GM12878 (cell line): ENCODE data around the gene HDAC3. TPM values are rescaled to one million over a fixed set of nuclear protein-coding genes. Genes with fewer than 3 reads are reported as not detected.

Experiments
- BACH1 ChIP-seq: fragments of 450-650 bp; IDR thresholded peaks from 2 replicates; pipeline ENCODE4 v1.6.1; 2017; ENCODE audit warnings: mild to moderate bottlenecking, borderline replicate concordance
- CREB1 ChIP-seq: IDR thresholded peaks from 2 replicates; pipeline ENCODE4 v1.6.1; 2012; ENCODE audit warnings: low read depth, mild to moderate bottlenecking, inconsistent platforms
- CREM ChIP-seq: IDR thresholded peaks from 2 replicates; pipeline ENCODE4 v1.6.1; 2014; ENCODE audit warnings: antibody characterized with exemption, low read depth
- EGR1 ChIP-seq, 2 experiments: IDR thresholded peaks; 1 replicate in 1 of 2; 2 replicates in 1 of 2; pipeline ENCODE4 v1.6.1; 2011 to 2012; ENCODE audit warnings: low read depth in 2 of 2, low read length in 2 of 2, borderline replicate concordance in 1 of 2, mild to moderate bottlenecking in 1 of 2, moderate library complexity in 1 of 2
- ETV6 ChIP-seq, 2 experiments: fragments of 450-650 bp in 1 of 2; IDR thresholded peaks in 1 of 2; conservative IDR thresholded peaks in 1 of 2; 2 replicates each; pipeline ENCODE4 v1.6.1; 2014; ENCODE audit warnings: antibody characterized with exemption in 1 of 2, borderline replicate concordance in 1 of 2, low read depth in 1 of 2, mild to moderate bottlenecking in 1 of 2, moderate library complexity in 1 of 2
- GATAD2B ChIP-seq: fragments of 450-650 bp; conservative IDR thresholded peaks from 2 replicates; pipeline ENCODE4 v1.6.1; 2017; ENCODE audit warnings: low read depth, mild to moderate bottlenecking, moderate library complexity
- HDAC2 ChIP-seq: fragments of 200-600 bp; sonication (generic); IDR thresholded peaks from 2 replicates; pipeline ENCODE4 v1.6.1; 2017
- KLF5 ChIP-seq: fragments of 450-650 bp; IDR thresholded peaks from 2 replicates; pipeline ENCODE4 v1.6.1; 2014; ENCODE audit warnings: mild to moderate bottlenecking; ENCODE audit not compliant: partially characterized antibody
- MYB ChIP-seq: fragments of 150-350 bp; IDR thresholded peaks from 2 replicates; pipeline ENCODE4 v1.6.1; 2014; ENCODE audit warnings: mild to moderate bottlenecking, low read depth, low read length, borderline replicate concordance
- NR2C1 ChIP-seq: fragments of 450-650 bp; IDR thresholded peaks from 2 replicates; pipeline ENCODE4 v1.6.1; 2017; ENCODE audit warnings: antibody characterized with exemption, mild to moderate bottlenecking, moderate library complexity
- PRDM15 ChIP-seq: fragments of 450-650 bp; formaldehyde crosslinking; IDR thresholded peaks from 2 replicates; pipeline ENCODE4 v1.4.0; 2020; ENCODE audit warnings: mild to moderate bottlenecking, moderate library complexity
- RAD51 ChIP-seq: fragments of 450-650 bp; IDR thresholded peaks from 2 replicates; pipeline ENCODE4 v1.6.1; 2016; ENCODE audit warnings: moderate library complexity, mild to moderate bottlenecking, inconsistent platforms
- RELB ChIP-seq: fragments of 450-650 bp; IDR thresholded peaks from 2 replicates; pipeline ENCODE4 v1.6.1; 2017; ENCODE audit warnings: low read depth, mild to moderate bottlenecking, moderate library complexity
- REST ChIP-seq: IDR thresholded peaks from 2 replicates; pipeline ENCODE4 v1.6.1; 2012; ENCODE audit warnings: mild to moderate bottlenecking, low read depth, low read length
- RUNX3 ChIP-seq: IDR thresholded peaks from 2 replicates; pipeline ENCODE4 v1.6.1; 2012; ENCODE audit warnings: low read length, inconsistent platforms
- SP1 ChIP-seq: IDR thresholded peaks from one replicate; pipeline ENCODE4 v1.6.1; 2011; ENCODE audit warnings: low read depth, low read length
- SREBF1 ChIP-seq: IDR thresholded peaks from 2 replicates; pipeline ENCODE4 v1.6.1; 2012; ENCODE audit warnings: mild to moderate bottlenecking, low read length
- TCF7 ChIP-seq: IDR thresholded peaks from 2 replicates; pipeline ENCODE4 v1.6.1; 2014; ENCODE audit warnings: antibody characterized with exemption, borderline replicate concordance
- polyA plus RNA-seq, 11 experiments: library from polyadenylated mRNA; depleted of rRNA in 4 of 11; unstranded in 6 of 11; stranded (reverse) in 5 of 11; fragments of >200 nt; fragmentation: Nextera tagmentation in 4 of 11; fragmentation: Illumina TruSeq in 1 of 11; extraction: Ambion mirVana in 4 of 11; extraction: Trizol in 1 of 11; gene quantifications; 1 replicate in 1 of 11; 2 replicates in 10 of 11; pipeline versions ENCODE4 v1.2.1 to v1.2.3, GENCODE V29; 2011 to 2016; ENCODE audit warnings: inconsistent platforms in 2 of 11, missing spikeins in 2 of 11, low read depth in 1 of 11
- total RNA-seq, 4 experiments: library from RNA; depleted of rRNA in 3 of 4; stranded (reverse); fragments of >200 nt in 3 of 4; fragmentation: Illumina TruSeq in 1 of 4; extraction: Trizol in 1 of 4; gene quantifications; 2 replicates each; pipeline versions ENCODE4 v1.2.1 to v1.2.3, GENCODE V29; 2013 to 2021

HDAC3 gene
- total and polyA plus RNA-seq, 10 of the 15 experiments (the other 5 are each of a cell fraction or from before 2014, with no cell fraction given), result 62.2 to 140 (median 112) TPM

- TF ChIP-seq SREBF1, result no peak
- TF ChIP-seq HDAC2, result no peak
- TF ChIP-seq SP1, result no peak
- no peak for TF ChIP-seq BACH1
- no peak for TF ChIP-seq KLF5
- TF ChIP-seq NR2C1, result no peak
- no peak for TF ChIP-seq RELB
- no peak for TF ChIP-seq GATAD2B
- TF ChIP-seq EGR1 (IDR thresholded peaks at IDR 0.05; ENCODE audit: borderline replicate concordance in 1 of 2, low read depth in 2 of 2, low read length in 2 of 2), result no peak
- TF ChIP-seq RAD51, result no peak
- TF ChIP-seq PRDM15 (CRISPR knock-in tag), result no peak
- TF ChIP-seq CREM, result no peak
- no peak for TF ChIP-seq CREB1
- no peak for TF ChIP-seq TCF7
- TF ChIP-seq ETV6 (conservative IDR thresholded peaks at IDR 0.05 in 1 of 2, IDR thresholded peaks at IDR 0.05 in 1 of 2; ENCODE audit: borderline replicate concordance in 1 of 2, low read depth in 1 of 2), result no peak
- TF ChIP-seq RUNX3, result peak; percentile 38; the same call in 1 of the 2 replicates
- TF ChIP-seq MYB, result no peak
- no peak for TF ChIP-seq REST
Observed at GRCh38 chr5:141664733-141665461, 28.2 kb upstream of the HDAC3 start (continued).
